ENCODE data around the gene NBEAL2.
A peak's percentile ranks its signal among the peaks of the same experiment; 100 is the strongest.
"Not testable (repeated sequence)": the region's sequence is repeated elsewhere in the genome, so short reads cannot be mapped to it uniquely, and the experiment has no call there.

NBEAL2 gene

GRCh38 chr3:47010910-47011309 is 31.4 kb downstream of the NBEAL2 start:
- DNase-seq (ENCODE audit: low read depth in 2 of 2) = no peak

GRCh38 chr3:47011371-47011770 is 31.9 kb downstream of the NBEAL2 start:
- no peak for DNase-seq (ENCODE audit: low read depth in 2 of 2)

GRCh38 chr3:47012342-47013230 is 33.1 kb downstream of the NBEAL2 start:
- DNase-seq (ENCODE audit: low read depth in 2 of 2) = no peak

GRCh38 chr3:47013231-47013630 is 33.8 kb downstream of the NBEAL2 start:
- no peak for DNase-seq (ENCODE audit: low read depth in 2 of 2)

GRCh38 chr3:47014036-47014435 is 34.6 kb downstream of the NBEAL2 start:
- no peak for DNase-seq (ENCODE audit: low read depth in 2 of 2)

- DNase-seq (ENCODE audit: low read depth in 2 of 2) = no peak
Observed at GRCh38 chr3:47015151-47015550, 35.7 kb downstream of the NBEAL2 start.

GRCh38 chr3:47016086-47016933 is 36.8 kb downstream of the NBEAL2 start:
- DNase-seq (ENCODE audit: low read depth in 2 of 2) = no peak

- DNase-seq (ENCODE audit: low read depth in 2 of 2) = peak in 1 of 2 donors; percentile 26
Observed at GRCh38 chr3:47016934-47017435, 37.5 kb downstream of the NBEAL2 start.

- no peak for DNase-seq (ENCODE audit: low read depth in 2 of 2)
Observed at GRCh38 chr3:47017504-47018268, 38.2 kb downstream of the NBEAL2 start.

- DNase-seq (ENCODE audit: low read depth in 2 of 2) = no peak
Observed at GRCh38 chr3:47018269-47018611, 38.8 kb downstream of the NBEAL2 start.

GRCh38 chr3:47019201-47019600 is 39.7 kb downstream of the NBEAL2 start:
- DNase-seq (ENCODE audit: low read depth in 2 of 2) = peak in 1 of 2 donors; percentile 26

GRCh38 chr3:47020311-47020710 is 40.8 kb downstream of the NBEAL2 start:
- no peak for DNase-seq (ENCODE audit: low read depth in 2 of 2)

GRCh38 chr3:47022641-47023071 is 43.2 kb downstream of the NBEAL2 start:
- DNase-seq (ENCODE audit: low read depth in 2 of 2) = no peak

- DNase-seq (ENCODE audit: low read depth in 2 of 2) = no peak
Observed at GRCh38 chr3:47024932-47025331, 45.5 kb downstream of the NBEAL2 start.

- not testable (repeated sequence) for DNase-seq (ENCODE audit: low read depth in 2 of 2)
Observed at GRCh38 chr3:47026432-47026831, 47.0 kb downstream of the NBEAL2 start.

- DNase-seq (ENCODE audit: low read depth in 2 of 2) = no peak
Observed at GRCh38 chr3:47028146-47028545, 48.7 kb downstream of the NBEAL2 start.

GRCh38 chr3:47028667-47029066 is 49.2 kb downstream of the NBEAL2 start:
- no peak for DNase-seq (ENCODE audit: low read depth in 2 of 2)

- DNase-seq (ENCODE audit: low read depth in 2 of 2) = not testable (repeated sequence)
Observed at GRCh38 chr3:47031041-47031440, 51.6 kb downstream of the NBEAL2 start.

GRCh38 chr3:47034868-47035489 is 55.5 kb downstream of the NBEAL2 start:
- DNase-seq (ENCODE audit: low read depth in 2 of 2) = no peak

GRCh38 chr3:47035645-47036044 is 56.2 kb downstream of the NBEAL2 start:
- DNase-seq (ENCODE audit: low read depth in 2 of 2) = no peak

GRCh38 chr3:47036145-47036544 is 56.7 kb downstream of the NBEAL2 start:
- no peak for DNase-seq (ENCODE audit: low read depth in 2 of 2)

All from stimulated activated CD4-positive, alpha-beta T cell treated with anti-CD3 and anti-CD28 coated beads, Interleukin-15, amount 100 ng/mL, for 48 hours (primary cell).